Right lobe of liver (tissue), 4 donors: ENCODE measurements around the gene KRTAP10-1.

Source experiments
- POLR2A ChIP-seq: fragments of 450-650 bp; IDR thresholded peaks from one replicate; pipeline ENCODE4 v1.6.1; 2017; ENCODE audit warnings: antibody characterized with exemption, mild to moderate bottlenecking
- TF ChIP-seq, protein P1 (sequence below), 4 donors: fragments of 200-600 bp in 3 of 4; fragments of 450-650 bp in 1 of 4; IDR thresholded peaks; one replicate each; pipeline versions ENCODE4 v1.5.1 to v1.8.0; 2016 to 2022; ENCODE audit warnings: antibody characterized with exemption in 4 of 4, mild to moderate bottlenecking in 2 of 4
- donor health status: DM: no; HTN: no; CAD: no.
- donor health status: DM: no; HTN: no; CAD: no.
- donor health status: DM: no; HTN: yes; CAD: no.

GRCh38 chr21:44566403-44566802 lies 26.4 kb upstream of the KRTAP10-1 start:
- TF ChIP-seq, protein P1, sequence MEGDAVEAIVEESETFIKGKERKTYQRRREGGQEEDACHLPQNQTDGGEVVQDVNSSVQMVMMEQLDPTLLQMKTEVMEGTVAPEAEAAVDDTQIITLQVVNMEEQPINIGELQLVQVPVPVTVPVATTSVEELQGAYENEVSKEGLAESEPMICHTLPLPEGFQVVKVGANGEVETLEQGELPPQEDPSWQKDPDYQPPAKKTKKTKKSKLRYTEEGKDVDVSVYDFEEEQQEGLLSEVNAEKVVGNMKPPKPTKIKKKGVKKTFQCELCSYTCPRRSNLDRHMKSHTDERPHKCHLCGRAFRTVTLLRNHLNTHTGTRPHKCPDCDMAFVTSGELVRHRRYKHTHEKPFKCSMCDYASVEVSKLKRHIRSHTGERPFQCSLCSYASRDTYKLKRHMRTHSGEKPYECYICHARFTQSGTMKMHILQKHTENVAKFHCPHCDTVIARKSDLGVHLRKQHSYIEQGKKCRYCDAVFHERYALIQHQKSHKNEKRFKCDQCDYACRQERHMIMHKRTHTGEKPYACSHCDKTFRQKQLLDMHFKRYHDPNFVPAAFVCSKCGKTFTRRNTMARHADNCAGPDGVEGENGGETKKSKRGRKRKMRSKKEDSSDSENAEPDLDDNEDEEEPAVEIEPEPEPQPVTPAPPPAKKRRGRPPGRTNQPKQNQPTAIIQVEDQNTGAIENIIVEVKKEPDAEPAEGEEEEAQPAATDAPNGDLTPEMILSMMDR (IDR thresholded peaks at IDR 0.05), result no peak
- no peak for TF ChIP-seq POLR2A
